Measurements from ENCODE around the gene OTUB1. TPM values are rescaled to one million over a fixed set of nuclear protein-coding genes. Genes with fewer than 3 reads are reported as not detected.

Gene OTUB1
- total RNA-seq, 3 donors from 2014 or later (not counting 1 experiment from before 2014, with no cell fraction given): 73.6 to 88.9 (median 82.4) TPM

DNA sequence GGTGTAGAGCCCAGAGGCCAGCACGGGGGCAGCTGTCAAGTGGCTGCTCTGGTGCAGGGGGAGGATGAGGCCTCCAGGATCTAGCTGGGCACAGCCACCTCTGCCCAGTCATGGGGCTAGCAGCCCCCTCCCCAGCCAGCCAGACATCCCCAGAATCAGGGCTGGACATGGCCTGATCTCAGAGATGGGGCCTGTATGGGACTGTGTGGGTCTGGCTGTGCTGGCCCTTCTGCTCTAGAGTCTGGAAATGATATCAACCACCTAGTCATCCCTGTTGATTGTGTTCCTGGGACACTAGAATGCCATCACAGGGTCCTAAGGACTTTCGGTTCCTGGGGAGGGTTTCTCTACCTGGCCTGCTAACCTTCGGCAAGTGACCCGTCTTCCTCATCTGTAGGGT lies 52.3 kb downstream of the OTUB1 start:
- H3K4me1 Mint-ChIP-seq: peaks cover 4 to 5% of the 10 kb centered on the region in 2 donors
- Histone ChIP-seq H3K36me3 (ENCODE audit: control insufficient read depth, insufficient read depth, low read length) (no peaks in the 10 kb centered on the region), H3K27ac (ENCODE audit: low read length) (no peak overlapping the region), H3K9me3 (ENCODE audit: control insufficient read depth, insufficient read depth, low read length) (no peaks in the 10 kb centered on the region), H3K27me3 (ENCODE audit: control insufficient read depth, insufficient read depth, low read length) (peaks cover 22% of the 10 kb centered on the region), H3K4me1 (ENCODE audit: control insufficient read depth, insufficient read depth, low read length) (peaks cover 3% of the 10 kb centered on the region), H3K4me3 (ENCODE audit: low read length) (no peak overlapping the region)
- no peak for DNase-seq
- no peak overlapping the region for H3K4me3 Mint-ChIP-seq
- no peaks in the 10 kb centered on the region for H3K9me3 Mint-ChIP-seq
- intact Hi-C loops (cut with micrococcal nuclease): no loop called here
- no peaks in the 10 kb centered on the region for H3K36me3 Mint-ChIP-seq
- WGBS (ENCODE audit: insufficient coverage): 93% methylated on average over 4 of the region's 4 CpGs
- H3K27ac Mint-ChIP-seq: no peak overlapping the region
- no peak for TF ChIP-seq CTCF (IDR thresholded peaks at IDR 0.05)
- ATAC-seq: no peak
- peaks cover 16 to 20% of the 10 kb centered on the region in 2 donors for H3K27me3 Mint-ChIP-seq (ENCODE audit: low read depth in 2 of 2)

DNA sequence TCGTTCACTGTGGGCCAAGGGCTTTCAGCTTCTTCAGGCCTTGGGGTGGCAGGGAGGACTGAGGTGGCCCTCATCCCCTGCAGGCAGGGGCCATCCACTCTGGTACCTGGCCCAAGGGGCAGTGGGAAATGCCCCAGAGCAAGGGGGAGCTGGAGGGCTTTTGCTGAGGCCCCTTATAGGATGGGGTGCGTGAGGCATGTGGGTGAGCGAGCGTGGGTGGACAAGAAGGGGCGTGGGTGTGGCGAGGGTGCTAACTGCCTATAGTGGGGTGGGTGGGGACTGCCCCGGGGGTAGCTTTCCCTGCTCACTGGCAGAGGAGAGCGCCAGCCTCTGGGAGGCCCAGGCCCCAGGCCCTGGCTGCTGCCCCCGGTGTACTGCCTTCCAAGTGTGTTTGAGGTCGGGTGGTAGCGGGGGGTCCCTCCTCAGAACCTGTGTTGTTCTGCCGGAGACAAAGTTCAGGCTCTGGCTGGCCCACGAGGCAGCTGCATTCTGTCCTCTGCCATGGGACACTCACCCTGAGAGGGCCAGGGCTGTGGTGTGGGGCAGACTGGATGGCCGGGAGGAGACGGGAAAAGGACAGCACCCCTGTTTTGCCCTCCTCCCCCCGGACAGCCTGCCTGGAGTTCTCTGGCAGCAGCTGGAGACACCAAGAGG lies 52.9 kb downstream of the OTUB1 start:
- Histone ChIP-seq H3K36me3 (ENCODE audit: control insufficient read depth, insufficient read depth, low read length) (no peaks in the 10 kb centered on the region), H3K4me1 (ENCODE audit: control insufficient read depth, insufficient read depth, low read length) (peaks cover 3% of the 10 kb centered on the region), H3K27me3 (ENCODE audit: control insufficient read depth, insufficient read depth, low read length) (peaks cover 18% of the 10 kb centered on the region), H3K27ac (ENCODE audit: low read length) (no peak overlapping the region), H3K9me3 (ENCODE audit: control insufficient read depth, insufficient read depth, low read length) (no peaks in the 10 kb centered on the region), H3K4me3 (ENCODE audit: low read length) (no peak overlapping the region)
- Mint-ChIP-seq H3K27ac (no peak overlapping the region), H3K4me1 (peaks cover 2 to 5% of the 10 kb centered on the region in 2 donors), H3K36me3 (no peaks in the 10 kb centered on the region), H3K4me3 (no peak overlapping the region), H3K27me3 (ENCODE audit: low read depth in 2 of 2) (peaks cover 12 to 17% of the 10 kb centered on the region in 2 donors), H3K9me3 (no peaks in the 10 kb centered on the region)
- TF ChIP-seq CTCF (IDR thresholded peaks at IDR 0.05): no peak
- intact Hi-C loops (cut with micrococcal nuclease): no loop called here
- DNase-seq (no peak), ATAC-seq (no peak)
- WGBS (ENCODE audit: insufficient coverage): 84% methylated on average over 16 of the region's 16 CpGs

- H3K4me3 Mint-ChIP-seq: no peak overlapping the region
- H3K36me3 Mint-ChIP-seq: no peaks in the 10 kb centered on the region
- H3K27me3 ChIP-seq (ENCODE audit: control insufficient read depth, insufficient read depth, low read length): peaks cover 9% of the 10 kb centered on the region
- no peaks in the 10 kb centered on the region for H3K4me1 Mint-ChIP-seq
- TF ChIP-seq CTCF (IDR thresholded peaks at IDR 0.05): no peak
- WGBS (ENCODE audit: insufficient coverage): 85% methylated on average over 16 of the region's 20 CpGs
- no peak overlapping the region for H3K27ac Mint-ChIP-seq
- no peaks in the 10 kb centered on the region for H3K4me1 ChIP-seq (ENCODE audit: control insufficient read depth, insufficient read depth, low read length)
- H3K36me3 ChIP-seq (ENCODE audit: control insufficient read depth, insufficient read depth, low read length): no peaks in the 10 kb centered on the region
- H3K9me3 ChIP-seq (ENCODE audit: control insufficient read depth, insufficient read depth, low read length): no peaks in the 10 kb centered on the region
- ATAC-seq (no peak), DNase-seq (no peak)
- no peak overlapping the region for H3K4me3 ChIP-seq (ENCODE audit: low read length)
- intact Hi-C loops (cut with micrococcal nuclease): no loop called here
- H3K9me3 Mint-ChIP-seq: no peaks in the 10 kb centered on the region
- peaks cover 0 to 7% of the 10 kb centered on the region in 2 donors for H3K27me3 Mint-ChIP-seq (ENCODE audit: low read depth in 2 of 2)
- H3K27ac ChIP-seq (ENCODE audit: low read length): no peak overlapping the region
Measured at GRCh38 chr11:64040684-64041322, 54.6 kb downstream of the OTUB1 start.

Measured in natural killer cell (primary cell).